Measurements from ENCODE around the gene ERMN.
A peak's percentile ranks its signal among the peaks of the same experiment; 100 is the strongest.

The ERMN gene

GRCh38 chr2:157327621-157328500, 2.2 kb upstream of the ERMN start:
- DNase-seq = peak; percentile 96

GRCh38 chr2:157327200-157327599, 1.6 kb upstream of the ERMN start:
- DNase-seq = no peak

GRCh38 chr2:157326698-157327097, 1.1 kb upstream of the ERMN start:
- DNase-seq = no peak

GRCh38 chr2:157324331-157324843, 1.2 kb downstream of the ERMN start:
- no peak for DNase-seq

GRCh38 chr2:157322432-157322831, 3.2 kb downstream of the ERMN start:
- no peak for DNase-seq

- no peak for DNase-seq
These were observed 4.2 kb downstream of the ERMN start for GRCh38 chr2:157321466-157321865.

GRCh38 chr2:157320409-157320808, 5.2 kb downstream of the ERMN start:
- no peak for DNase-seq

- DNase-seq = no peak
These were observed 5.8 kb downstream of the ERMN start for GRCh38 chr2:157319795-157320194.

GRCh38 chr2:157318884-157319283, 6.7 kb downstream of the ERMN start:
- DNase-seq = no peak

- DNase-seq = no peak
These were observed 9.7 kb downstream of the ERMN start for GRCh38 chr2:157315901-157316300.

- no peak for DNase-seq
These were observed 12.6 kb downstream of the ERMN start for GRCh38 chr2:157312866-157313486.

- no peak for DNase-seq
These were observed 13.9 kb downstream of the ERMN start for GRCh38 chr2:157311706-157312105.

GRCh38 chr2:157309878-157310277, 15.7 kb downstream of the ERMN start:
- no peak for DNase-seq

- DNase-seq = no peak
These were observed 18.6 kb downstream of the ERMN start for GRCh38 chr2:157307021-157307420.

- DNase-seq = no peak
These were observed 19.9 kb downstream of the ERMN start for GRCh38 chr2:157305723-157306110.

- no peak for DNase-seq
These were observed 20.6 kb downstream of the ERMN start for GRCh38 chr2:157304811-157305722.

GRCh38 chr2:157303612-157304011, 22.0 kb downstream of the ERMN start:
- no peak for DNase-seq

- DNase-seq = no peak
These were observed 23.0 kb downstream of the ERMN start for GRCh38 chr2:157302492-157303099.

GRCh38 chr2:157301307-157301706, 24.3 kb downstream of the ERMN start:
- DNase-seq = no peak

- no peak for DNase-seq
These were observed 28.7 kb downstream of the ERMN start for GRCh38 chr2:157296958-157297357.

- DNase-seq = no peak
These were observed 29.1 kb downstream of the ERMN start for GRCh38 chr2:157296490-157296889.

- no peak for DNase-seq
These were observed 32.8 kb downstream of the ERMN start for GRCh38 chr2:157292853-157293252.

GRCh38 chr2:157291018-157291417, 34.6 kb downstream of the ERMN start:
- no peak for DNase-seq
